Erythroblast (primary cell): ENCODE data around the gene UGGT1.

Source experiments
- GATA1 ChIP-seq: IDR thresholded peaks from 2 replicates; pipeline ENCODE4 v1.6.1; 2011; ENCODE audit warnings: low read depth, mild to moderate bottlenecking, control low read depth, low read length, moderate library complexity
- POLR2A ChIP-seq: IDR thresholded peaks from 2 replicates; pipeline ENCODE4 v1.6.1; 2011; ENCODE audit warnings: mild to moderate bottlenecking, low read length

DNA sequence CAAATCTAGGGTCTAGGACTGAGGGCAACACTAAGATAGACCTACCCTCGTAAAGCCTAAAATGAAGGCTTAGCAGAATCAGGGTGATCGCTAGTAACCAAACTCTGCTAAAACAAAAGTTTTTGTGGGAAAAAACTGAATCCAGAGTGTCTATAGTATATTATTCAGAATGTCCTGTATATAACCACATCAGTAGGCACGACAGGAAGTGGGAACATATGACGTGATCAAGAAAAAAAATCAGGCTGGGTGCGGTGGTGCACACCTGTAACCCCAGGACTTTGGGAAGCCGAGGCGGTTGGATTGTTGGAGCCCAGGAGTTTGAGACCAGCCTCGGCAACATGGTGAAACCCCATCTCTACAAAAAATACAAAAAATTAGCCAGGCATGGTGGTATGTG lies 106.1 kb downstream of the UGGT1 start:
- TF ChIP-seq POLR2A: no peak
- no peak for TF ChIP-seq GATA1
